Activated CD8-positive, alpha-beta T cell treated with anti-CD3 and anti-CD28 coated beads for 36 hours (primary cell): ENCODE results near the gene PTPN6. TPM values are rescaled to one million over a fixed set of nuclear protein-coding genes. Genes with fewer than 3 reads are reported as not detected.
"Not testable (repeated sequence)": the region's sequence is repeated elsewhere in the genome, so short reads cannot be mapped to it uniquely, and the experiment has no call there.

ENCODE experiments used
- ATAC-seq: fragments of 200-7000 bp; cut with Tn5 transposase; one replicate; pipeline ENCODE4 v1.10.0; 2021; ENCODE audit warnings: mild to moderate bottlenecking, moderate library complexity
- CTCF ChIA-PET: fragments of 350-600 bp; sonication (Branson Sonifier 250); formaldehyde crosslinking; loops from one replicate; lab custom pipeline; 2021; ENCODE audit warnings: antibody characterized with exemption; lab: Charles Lee
- POLR2A ChIA-PET: fragments of 350-600 bp; sonication (Branson Sonifier 250); formaldehyde crosslinking; loops from one replicate; lab custom pipeline; 2021; ENCODE audit warnings: antibody characterized with exemption; lab: Charles Lee
- DNase-seq: peaks from one replicate; pipeline ENCODE4 v3.0.0-alpha.2; 2020
- H3K27ac Mint-ChIP-seq: one replicate; pipeline ENCODE4 v1.8.0; 2021; ENCODE audit warnings: mild to moderate bottlenecking, mixed read lengths
- H3K27me3 Mint-ChIP-seq: one replicate; pipeline ENCODE4 v1.8.0; 2021; ENCODE audit warnings: mixed read lengths
- H3K36me3 Mint-ChIP-seq: one replicate; pipeline ENCODE4 v1.8.0; 2021; ENCODE audit warnings: low read depth, mixed read lengths
- H3K4me1 Mint-ChIP-seq: one replicate; pipeline ENCODE4 v1.8.0; 2021; ENCODE audit warnings: low read depth, mixed read lengths
- H3K4me3 Mint-ChIP-seq: one replicate; pipeline ENCODE4 v1.8.0; 2021; ENCODE audit warnings: mild to moderate bottlenecking, moderate library complexity, mixed read lengths
- H3K9me3 Mint-ChIP-seq: one replicate; pipeline ENCODE4 v1.8.0; 2021; ENCODE audit warnings: mixed read lengths
- CTCF ChIP-seq: fragments of 200-600 bp; IDR thresholded peaks from one replicate; pipeline ENCODE4 v1.8.0; 2022; ENCODE audit warnings: antibody characterized with exemption, mild to moderate bottlenecking
- intact Hi-C: fragments of 100-400 bp; cut with micrococcal nuclease; formaldehyde crosslinking; loops from one replicate; pipeline ENCODE4 v1.10.0; 2022
- total RNA-seq, 2 experiments: library from RNA; stranded (reverse); gene quantifications; one replicate each; pipeline ENCODE4 v1.2.3, GENCODE V29; 2021

The PTPN6 gene
- total RNA-seq, 2 experiments from 2014 or later = 485 to 489 TPM

- ATAC-seq (no peak), DNase-seq (no peak)
- Mint-ChIP-seq H3K4me3 (no peak overlapping the region), H3K9me3 (no peaks in the 10 kb centered on the region), H3K27ac (no peak overlapping the region), H3K27me3 (no peaks in the 10 kb centered on the region), H3K4me1 (peaks cover 2% of the 10 kb centered on the region), H3K36me3 (no peaks in the 10 kb centered on the region)
- POLR2A ChIA-PET = interaction anchor here (0.8 to 4.2 kb wide), 12 partner anchors 8 to 38 kb away, joined by 3 to 23 read pairs (median 4); partner anchors contain the start of genes C12orf57, ENO2, RNU7-1 and SPSB2
- TF ChIP-seq CTCF = no peak
- intact Hi-C loops = no loop called here
- CTCF ChIA-PET = interaction anchor here (0.9 to 4.0 kb wide), 9 partner anchors 8 to 217 kb away, joined by 3 to 16 read pairs (median 3); partner anchors contain the start of genes SPSB2 and ZNF384
Measured at GRCh38 chr12:6905414-6906040, 45.6 kb upstream of the PTPN6 start.

GRCh38 chr12:6908141-6908540, 43.0 kb upstream of the PTPN6 start:
- H3K9me3 Mint-ChIP-seq, H3K27ac Mint-ChIP-seq, H3K4me1 Mint-ChIP-seq, DNase-seq, ATAC-seq, intact Hi-C loops, H3K27me3 Mint-ChIP-seq, H3K36me3 Mint-ChIP-seq, H3K4me3 Mint-ChIP-seq: not testable (repeated sequence)
- POLR2A ChIA-PET = interaction anchor here (1.2 to 2.4 kb wide), 4 partner anchors 17 to 37 kb away, joined by 3 to 11 read pairs (median 6); no protein-coding TSS in a partner anchor
- CTCF ChIA-PET = interaction anchor here (1.0 to 4.0 kb wide), 6 partner anchors 17 to 83 kb away, joined by 3 to 16 read pairs (median 5); partner anchors contain the start of gene SPSB2

GRCh38 chr12:6909421-6910145, 41.6 kb upstream of the PTPN6 start:
- H3K4me1 Mint-ChIP-seq = peaks cover 12% of the 10 kb centered on the region
- intact Hi-C loops = no loop called here
- CTCF ChIA-PET = interaction anchor here (0.6 to 1.4 kb wide), 4 partner anchors 16 to 39 kb away, joined by 3 to 4 read pairs (median 3); partner anchors contain the start of gene SPSB2
- POLR2A ChIA-PET = interaction anchor here (0.7 to 1.7 kb wide), 9 partner anchors 10 to 48 kb away, joined by 3 to 11 read pairs (median 4); partner anchors contain the start of genes C12orf57, RNU7-1, SPSB2 and TPI1
- DNase-seq (no peak), ATAC-seq (no peak)
- TF ChIP-seq CTCF = no peak
- H3K27ac Mint-ChIP-seq = no peak overlapping the region
- H3K36me3 Mint-ChIP-seq = peaks cover under 1% of the 10 kb centered on the region
- H3K27me3 Mint-ChIP-seq = no peaks in the 10 kb centered on the region
- H3K4me3 Mint-ChIP-seq = no peak overlapping the region
- no peaks in the 10 kb centered on the region for H3K9me3 Mint-ChIP-seq

GRCh38 chr12:6912164-6912935, 38.8 kb upstream of the PTPN6 start:
- peak overlapping the region; percentile 95 for H3K4me3 Mint-ChIP-seq
- H3K36me3 Mint-ChIP-seq = peaks cover 28% of the 10 kb centered on the region
- no peaks in the 10 kb centered on the region for H3K9me3 Mint-ChIP-seq
- H3K27me3 Mint-ChIP-seq = no peaks in the 10 kb centered on the region
- POLR2A ChIA-PET = interaction anchor here (1.0 to 8.2 kb wide), 7 partner anchors 11 to 41 kb away, joined by 3 to 62 read pairs (median 6); partner anchors contain the start of genes C12orf57 and RNU7-1
- CTCF ChIA-PET = interaction anchor here (0.9 to 5.8 kb wide), 8 partner anchors 8 to 40 kb away, joined by 3 to 31 read pairs (median 6); partner anchors contain the start of genes LRRC23 and SPSB2
- TF ChIP-seq CTCF = no peak
- ATAC-seq (no peak), DNase-seq (no peak)
- peaks cover 30% of the 10 kb centered on the region for H3K4me1 Mint-ChIP-seq
- H3K27ac Mint-ChIP-seq = peak overlapping the region; percentile 71
- intact Hi-C loops = no loop called here
